ENCODE results near the gene ZBTB49. TPM values are rescaled to one million over a fixed set of nuclear protein-coding genes. Genes with fewer than 3 reads are reported as not detected.
"Not testable (repeated sequence)": the region's sequence is repeated elsewhere in the genome, so short reads cannot be mapped to it uniquely, and the experiment has no call there.

Gene ZBTB49
- total RNA-seq, 2 experiments from 2014 or later, result 5.2 to 6.4 TPM

DNA sequence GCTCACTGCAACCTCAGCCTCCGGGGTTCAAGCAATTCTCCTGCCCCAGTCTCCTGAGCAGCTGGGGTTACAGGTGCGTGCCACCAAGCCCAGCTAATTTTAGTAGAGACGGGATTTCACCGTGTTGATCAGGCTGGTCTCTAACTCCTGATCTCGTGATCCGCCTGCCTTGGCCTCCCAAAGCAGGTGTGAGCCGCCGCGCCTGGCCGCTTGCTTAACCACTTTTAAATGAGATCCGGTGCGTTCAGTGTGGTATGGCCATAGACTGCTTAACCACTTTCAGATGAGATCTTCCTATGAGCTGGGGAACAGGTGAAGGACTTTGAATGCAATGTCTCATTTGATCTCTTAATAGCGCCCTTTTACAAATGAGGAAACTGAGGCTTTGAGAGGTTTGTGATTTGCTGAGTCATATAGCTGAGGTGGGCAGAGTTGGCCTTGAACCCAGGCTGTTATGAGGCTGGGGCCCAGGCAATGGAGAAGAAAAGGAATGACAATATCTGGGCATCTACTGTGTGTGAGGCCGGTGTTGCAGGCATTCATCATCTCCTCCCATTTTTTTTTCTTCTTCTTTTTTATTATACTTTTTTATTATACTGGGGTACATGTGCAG lies 55.0 kb downstream of the ZBTB49 start:
- ChIA-PET POLR2A (no interaction called here), CTCF (interaction anchor here (3.5 kb wide), 1 partner anchor 85 kb away, joined by 10 read pairs; no protein-coding TSS in a partner anchor)
- Mint-ChIP-seq H3K4me3 (no peak overlapping the region), H3K4me1 (ENCODE audit: low read depth) (peaks cover 32% of the 10 kb centered on the region), H3K27ac (no peak overlapping the region), H3K36me3 (ENCODE audit: low read depth) (peaks cover 27% of the 10 kb centered on the region), H3K27me3 (ENCODE audit: low read depth) (no peaks in the 10 kb centered on the region), H3K9me3 (ENCODE audit: insufficient read depth) (peaks cover 29% of the 10 kb centered on the region)
- DNase-seq, result no peak
- no peak for ATAC-seq

DNA sequence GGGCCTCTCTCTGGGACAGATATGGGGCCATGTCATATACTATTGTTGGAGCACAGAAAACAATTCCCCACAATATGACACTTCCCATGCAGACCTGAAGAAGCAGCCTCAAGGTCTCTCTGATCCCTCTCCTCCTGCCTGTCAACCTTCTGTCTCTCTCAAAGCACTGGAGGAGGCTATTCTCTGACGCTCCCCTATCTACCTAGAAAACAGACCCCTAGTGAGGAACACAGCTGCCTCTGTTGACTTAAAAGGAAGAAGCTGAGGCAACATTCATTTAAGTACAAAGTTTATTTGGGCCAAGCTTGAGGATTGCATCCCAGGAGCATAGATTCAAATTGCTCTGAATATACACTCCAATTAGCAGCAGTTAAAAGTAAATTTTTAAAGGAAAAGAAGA lies 57.5 kb downstream of the ZBTB49 start:
- Mint-ChIP-seq H3K36me3 (ENCODE audit: low read depth) (peaks cover 35% of the 10 kb centered on the region), H3K27me3 (ENCODE audit: low read depth) (no peaks in the 10 kb centered on the region), H3K27ac (peak overlapping the region; percentile 98), H3K4me1 (ENCODE audit: low read depth) (peaks cover 32% of the 10 kb centered on the region), H3K9me3 (ENCODE audit: insufficient read depth) (peaks cover 33% of the 10 kb centered on the region), H3K4me3 (no peak overlapping the region)
- DNase-seq (no peak), ATAC-seq (no peak)
- CTCF ChIA-PET, result interaction anchor here (1.4 to 1.5 kb wide), 2 partner anchors 14 to 142 kb away, joined by 3 to 4 read pairs; no protein-coding TSS in a partner anchor
- POLR2A ChIA-PET, result no interaction called here

DNA sequence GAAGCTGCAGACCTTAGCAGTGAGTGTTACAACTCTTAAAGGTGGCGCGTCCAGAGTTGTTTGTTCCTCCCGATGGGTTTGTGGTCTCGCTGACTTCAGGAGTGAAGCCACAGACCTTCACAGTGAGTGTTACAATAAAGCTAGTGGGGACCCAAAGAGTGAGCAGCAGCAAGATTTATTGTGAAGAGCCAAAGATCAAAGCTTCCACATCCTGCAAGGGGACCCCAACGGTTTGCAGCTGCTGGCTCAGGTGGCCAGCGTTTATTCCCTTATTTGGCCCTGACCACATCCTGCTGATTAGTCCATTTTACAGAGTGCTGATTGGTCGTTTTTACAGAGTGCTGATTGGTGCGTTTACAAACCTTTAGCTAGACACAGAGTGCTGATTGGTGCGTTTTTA lies 58.5 kb downstream of the ZBTB49 start:
- Mint-ChIP-seq H3K4me1 (ENCODE audit: low read depth) (peaks cover 30% of the 10 kb centered on the region), H3K36me3 (ENCODE audit: low read depth) (peaks cover 38% of the 10 kb centered on the region), H3K27ac (peak overlapping the region; percentile 98), H3K9me3 (ENCODE audit: insufficient read depth) (peaks cover 40% of the 10 kb centered on the region), H3K4me3 (peak overlapping the region; percentile 49)
- peak; percentile 86 for DNase-seq
- peak; percentile 93 for ATAC-seq
- H3K27me3 Mint-ChIP-seq (ENCODE audit: low read depth), result not testable (repeated sequence)
- POLR2A ChIA-PET, result interaction anchor here (1.4 kb wide), 1 partner anchor 101 kb away, joined by 8 read pairs; the partner anchor contains the start of gene TMEM128
- CTCF ChIA-PET, result interaction anchor here (0.9 to 1.7 kb wide), 6 partner anchors 9 to 141 kb away, joined by 3 to 4 read pairs (median 4); no protein-coding TSS in a partner anchor

- CTCF ChIA-PET, result interaction anchor here (1.0 to 1.7 kb wide), 2 partner anchors 8 to 11 kb away, joined by 4 read pairs; no protein-coding TSS in a partner anchor
- DNase-seq, result no peak
- H3K4me3 Mint-ChIP-seq, result no peak overlapping the region
Measured at GRCh38 chr4:4349867-4350266, 59.8 kb downstream of the ZBTB49 start.

DNA sequence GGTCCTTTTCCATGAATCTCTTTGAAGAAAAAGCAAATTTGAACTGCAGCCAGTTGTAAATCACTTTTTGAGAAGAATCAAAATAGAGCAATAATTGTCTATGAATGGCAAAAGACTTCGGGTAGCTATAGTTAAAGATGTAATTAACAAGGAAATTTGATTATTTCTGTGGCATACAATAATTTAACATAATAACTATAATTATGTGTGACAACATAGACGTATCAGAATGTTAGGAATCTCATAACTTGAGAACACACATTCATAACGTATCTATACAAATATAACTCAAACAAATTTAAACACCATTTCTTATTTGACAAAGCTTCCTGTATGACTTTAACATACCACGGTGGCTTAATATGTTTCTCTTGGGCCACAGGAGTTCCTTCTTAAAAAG lies 60.9 kb downstream of the ZBTB49 start:
- peaks cover 38% of the 10 kb centered on the region for H3K36me3 Mint-ChIP-seq (ENCODE audit: low read depth)
- no peak overlapping the region for H3K4me3 Mint-ChIP-seq
- H3K4me1 Mint-ChIP-seq (ENCODE audit: low read depth), result peaks cover 30% of the 10 kb centered on the region
- no peaks in the 10 kb centered on the region for H3K27me3 Mint-ChIP-seq (ENCODE audit: low read depth)
- DNase-seq, result no peak
- no peak for ATAC-seq
- CTCF ChIA-PET, result no interaction called here
- H3K27ac Mint-ChIP-seq, result no peak overlapping the region
- POLR2A ChIA-PET, result no interaction called here
- peaks cover 40% of the 10 kb centered on the region for H3K9me3 Mint-ChIP-seq (ENCODE audit: insufficient read depth)

More at GRCh38 chr4:4349867-4350266, 59.8 kb downstream of the ZBTB49 start:
- peaks cover 30% of the 10 kb centered on the region for H3K4me1 Mint-ChIP-seq (ENCODE audit: low read depth)
- H3K27ac Mint-ChIP-seq, result no peak overlapping the region
- no peak for ATAC-seq
- peaks cover 40% of the 10 kb centered on the region for H3K9me3 Mint-ChIP-seq (ENCODE audit: insufficient read depth)
- POLR2A ChIA-PET, result no interaction called here
- H3K27me3 Mint-ChIP-seq (ENCODE audit: low read depth), result no peaks in the 10 kb centered on the region
- H3K36me3 Mint-ChIP-seq (ENCODE audit: low read depth), result peaks cover 38% of the 10 kb centered on the region

DNA sequence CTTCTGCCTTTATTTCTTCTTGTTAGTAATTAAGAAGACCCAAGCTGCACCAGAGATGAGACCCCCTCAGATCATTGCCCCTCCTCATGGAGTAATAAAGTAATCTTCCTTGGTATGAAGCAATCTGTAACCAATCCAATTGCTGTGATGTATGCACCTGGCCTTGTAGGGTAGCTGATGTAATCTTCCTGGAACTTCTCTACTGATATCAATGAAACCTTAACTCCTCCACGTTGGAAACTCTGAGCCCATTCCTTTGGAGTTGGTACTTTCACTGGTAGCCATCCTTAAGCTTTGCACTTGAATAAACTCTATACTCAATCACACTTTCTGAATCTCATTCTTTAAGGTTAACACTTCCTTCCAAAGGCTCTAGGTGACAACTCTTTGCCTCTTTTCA lies 65.3 kb downstream of the ZBTB49 start:
- Mint-ChIP-seq H3K9me3 (ENCODE audit: insufficient read depth) (peaks cover 11% of the 10 kb centered on the region), H3K4me1 (ENCODE audit: low read depth) (no peaks in the 10 kb centered on the region), H3K4me3 (no peak overlapping the region), H3K27me3 (ENCODE audit: low read depth) (no peaks in the 10 kb centered on the region), H3K27ac (no peak overlapping the region), H3K36me3 (ENCODE audit: low read depth) (peaks cover 9% of the 10 kb centered on the region)
- DNase-seq, result no peak
- POLR2A ChIA-PET, result no interaction called here
- no peak for ATAC-seq
- CTCF ChIA-PET, result no interaction called here

- no peak for ATAC-seq
- Mint-ChIP-seq H3K27ac (no peak overlapping the region), H3K36me3 (ENCODE audit: low read depth) (peaks cover 5% of the 10 kb centered on the region), H3K27me3 (ENCODE audit: low read depth) (no peaks in the 10 kb centered on the region), H3K9me3 (ENCODE audit: insufficient read depth) (peaks cover 7% of the 10 kb centered on the region), H3K4me3 (no peak overlapping the region), H3K4me1 (ENCODE audit: low read depth) (no peaks in the 10 kb centered on the region)
- ChIA-PET POLR2A (no interaction called here), CTCF (no interaction called here)
- no peak for DNase-seq
Measured at GRCh38 chr4:4356106-4357041, 66.3 kb downstream of the ZBTB49 start.

GRCh38 chr4:4358093-4358854 lies 68.2 kb downstream of the ZBTB49 start:
- H3K27ac Mint-ChIP-seq, result no peak overlapping the region
- ATAC-seq (no peak), DNase-seq (no peak)
- H3K36me3 Mint-ChIP-seq (ENCODE audit: low read depth), result peaks cover 1% of the 10 kb centered on the region
- H3K4me1 Mint-ChIP-seq (ENCODE audit: low read depth), result peaks cover 4% of the 10 kb centered on the region
- H3K9me3 Mint-ChIP-seq (ENCODE audit: insufficient read depth), result peaks cover 1% of the 10 kb centered on the region
- H3K27me3 Mint-ChIP-seq (ENCODE audit: low read depth), result no peaks in the 10 kb centered on the region
- no peak overlapping the region for H3K4me3 Mint-ChIP-seq
- ChIA-PET POLR2A (no interaction called here), CTCF (interaction anchor here (0.8 to 1.0 kb wide), 4 partner anchors 9 to 98 kb away, joined by 3 to 4 read pairs (median 3); no protein-coding TSS in a partner anchor)

- no peak overlapping the region for H3K4me3 Mint-ChIP-seq
- no peaks in the 10 kb centered on the region for H3K27me3 Mint-ChIP-seq (ENCODE audit: low read depth)
- H3K9me3 Mint-ChIP-seq (ENCODE audit: insufficient read depth), result peaks cover 8% of the 10 kb centered on the region
- H3K27ac Mint-ChIP-seq, result no peak overlapping the region
- H3K4me1 Mint-ChIP-seq (ENCODE audit: low read depth), result peaks cover 4% of the 10 kb centered on the region
- ChIA-PET POLR2A (no interaction called here), CTCF (interaction anchor here (1.3 kb wide), 1 partner anchor 21 kb away, joined by 3 read pairs; no protein-coding TSS in a partner anchor)
- H3K36me3 Mint-ChIP-seq (ENCODE audit: low read depth), result no peaks in the 10 kb centered on the region
- ATAC-seq (no peak), DNase-seq (no peak)
Measured at GRCh38 chr4:4361883-4362282, 71.8 kb downstream of the ZBTB49 start.

DNA sequence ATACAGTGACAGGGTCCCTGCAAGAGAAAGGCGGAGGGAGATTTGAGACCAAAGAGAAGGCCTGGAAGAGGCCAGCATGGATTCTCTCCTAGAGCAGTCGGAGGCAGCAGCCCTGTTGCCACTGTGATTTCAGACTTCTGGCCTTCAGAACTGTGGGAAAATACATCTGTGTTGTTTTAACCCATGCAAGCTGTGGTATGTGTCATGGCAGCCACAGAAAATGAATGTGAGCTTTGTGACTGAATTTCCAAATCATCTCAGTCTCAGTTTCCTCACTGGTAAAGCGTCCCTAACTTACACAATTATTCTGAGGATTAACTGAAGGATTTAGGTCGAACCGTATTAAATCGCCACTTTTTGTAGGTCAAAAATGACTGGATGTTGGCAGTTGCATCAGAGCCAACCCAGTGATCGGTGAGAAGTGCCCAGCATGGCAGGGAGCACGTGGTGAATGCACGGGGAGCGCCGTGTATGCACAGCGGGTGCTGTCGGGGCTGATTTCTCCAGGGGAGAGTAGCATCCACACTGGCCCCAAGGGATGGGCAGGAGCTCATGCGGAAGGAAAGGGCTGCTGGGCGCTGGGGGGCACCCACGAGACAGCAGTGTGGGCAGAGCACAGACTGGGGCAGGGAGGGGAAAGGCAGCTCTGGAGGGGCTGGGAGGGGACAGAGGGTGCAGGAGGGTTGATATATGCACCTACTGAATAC lies 73.1 kb downstream of the ZBTB49 start:
- Mint-ChIP-seq H3K27me3 (ENCODE audit: low read depth) (no peaks in the 10 kb centered on the region), H3K4me1 (ENCODE audit: low read depth) (peaks cover 4% of the 10 kb centered on the region), H3K36me3 (ENCODE audit: low read depth) (no peaks in the 10 kb centered on the region), H3K27ac (no peak overlapping the region), H3K9me3 (ENCODE audit: insufficient read depth) (peaks cover 12% of the 10 kb centered on the region), H3K4me3 (no peak overlapping the region)
- ATAC-seq, result no peak
- ChIA-PET POLR2A (no interaction called here), CTCF (interaction anchor here (1.3 kb wide), 1 partner anchor 19 kb away, joined by 3 read pairs; no protein-coding TSS in a partner anchor)
- no peak for DNase-seq

- ChIA-PET POLR2A (no interaction called here), CTCF (no interaction called here)
- no peak for ATAC-seq
- Mint-ChIP-seq H3K36me3 (ENCODE audit: low read depth) (no peaks in the 10 kb centered on the region), H3K4me3 (no peak overlapping the region), H3K9me3 (ENCODE audit: insufficient read depth) (peaks cover 12% of the 10 kb centered on the region), H3K4me1 (ENCODE audit: low read depth) (peaks cover 4% of the 10 kb centered on the region), H3K27me3 (ENCODE audit: low read depth) (no peaks in the 10 kb centered on the region), H3K27ac (no peak overlapping the region)
- DNase-seq, result no peak
Measured at GRCh38 chr4:4364061-4364460, 74.0 kb downstream of the ZBTB49 start.

Data from activated CD8-positive, alpha-beta T cell treated with anti-CD3 and anti-CD28 coated beads, Interleukin-2, amount 10 ng/mL, durations not matched to agents 7 days and 5 days (primary cell).